NCI-H1417 (cell line): Measurements from ENCODE around the gene MED12L.
A peak's percentile ranks its signal among the peaks of the same experiment; 100 is the strongest.

Experiments
- DNase-seq, 3 experiments: peaks; one replicate each; lab custom pipeline; 2025; lab: John Stamatoyannopoulos, UW

Gene MED12L

GRCh38 chr3:151091685-151092345, 6.4 kb downstream of the MED12L start:
- DNase-seq, result no peak

DNA sequence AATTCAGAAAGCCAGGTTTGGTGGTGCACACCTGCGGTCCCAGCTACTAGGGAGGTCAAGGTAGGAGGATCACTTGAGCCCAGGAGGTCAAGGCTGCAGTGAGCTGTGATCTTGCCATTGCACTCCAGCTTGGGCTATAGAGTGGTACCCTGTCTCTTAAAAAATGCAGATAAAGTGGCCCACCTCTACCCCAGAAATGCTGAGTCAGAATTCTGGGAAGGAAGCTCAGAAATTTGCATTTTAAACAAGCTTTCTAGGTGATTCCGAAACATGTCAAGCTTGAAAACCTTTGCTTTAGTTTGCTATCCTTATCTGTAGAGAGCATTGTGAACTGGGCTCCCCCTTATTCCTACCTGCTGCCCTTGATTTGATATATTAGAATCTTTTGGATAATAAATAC, 7.7 kb downstream of the MED12L start:
- no peak for DNase-seq

DNA sequence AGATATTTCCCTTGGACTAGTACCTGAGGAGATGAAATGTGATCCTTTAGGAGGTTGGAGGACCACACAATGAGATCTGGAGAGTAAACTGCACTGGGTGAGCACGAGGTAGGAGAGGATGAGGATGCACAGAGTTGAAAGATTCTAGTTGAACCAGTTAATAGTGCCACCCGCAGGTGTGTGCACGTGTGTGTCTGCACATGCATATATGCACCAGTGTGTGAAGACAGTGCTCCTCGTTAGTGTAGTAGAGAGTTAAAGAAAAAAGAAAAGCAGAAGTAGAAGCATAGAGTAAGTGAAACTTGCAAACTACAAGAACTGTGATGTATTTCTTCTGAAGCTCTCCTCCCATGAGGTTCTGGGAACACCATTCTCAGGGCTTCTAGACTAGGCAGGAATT, 8.4 kb downstream of the MED12L start:
- DNase-seq, result no peak

GRCh38 chr3:151096716-151097115, 11.3 kb downstream of the MED12L start:
- DNase-seq, result peak in 1 of 3 experiments; percentile 20

- DNase-seq, result no peak
These were observed 14.6 kb downstream of the MED12L start for GRCh38 chr3:151100076-151100475.

DNA sequence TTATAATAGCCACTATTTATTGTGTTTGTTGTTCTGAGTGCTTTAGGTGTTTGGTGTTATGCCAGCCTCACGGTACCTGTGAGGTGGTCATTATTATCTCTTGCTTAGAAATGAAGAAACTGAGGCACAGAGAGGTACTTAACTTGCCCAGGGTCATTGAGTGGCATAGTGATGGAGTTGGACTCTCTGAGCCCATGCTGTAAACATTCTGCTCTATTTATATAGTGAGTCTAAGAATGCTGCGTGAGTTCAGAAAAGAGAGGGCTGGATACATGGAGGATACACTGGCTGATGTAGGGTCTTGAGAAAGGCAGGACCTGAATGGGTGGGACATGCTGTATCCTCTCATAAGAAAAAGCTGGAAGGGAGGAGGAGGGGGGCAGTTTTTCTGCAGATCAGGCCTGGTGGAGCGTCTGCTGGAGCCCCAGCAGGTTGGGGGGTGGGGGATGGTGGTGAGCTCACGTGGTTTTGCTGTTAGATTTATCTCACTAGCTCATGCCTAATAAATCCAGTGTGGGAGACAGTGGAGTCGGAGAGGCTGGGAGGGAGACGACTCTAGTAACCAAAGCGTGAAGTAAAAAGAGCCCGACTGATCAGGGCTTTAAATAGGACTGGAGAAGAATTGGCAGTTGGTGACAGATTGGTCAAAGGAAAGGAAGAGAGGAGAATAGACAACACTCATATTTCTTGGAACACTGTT, 16.0 kb downstream of the MED12L start:
- peak in 2 of 3 experiments; percentile 26 to 29 for DNase-seq

GRCh38 chr3:151106311-151106710, 20.8 kb downstream of the MED12L start:
- DNase-seq, result no peak

DNA sequence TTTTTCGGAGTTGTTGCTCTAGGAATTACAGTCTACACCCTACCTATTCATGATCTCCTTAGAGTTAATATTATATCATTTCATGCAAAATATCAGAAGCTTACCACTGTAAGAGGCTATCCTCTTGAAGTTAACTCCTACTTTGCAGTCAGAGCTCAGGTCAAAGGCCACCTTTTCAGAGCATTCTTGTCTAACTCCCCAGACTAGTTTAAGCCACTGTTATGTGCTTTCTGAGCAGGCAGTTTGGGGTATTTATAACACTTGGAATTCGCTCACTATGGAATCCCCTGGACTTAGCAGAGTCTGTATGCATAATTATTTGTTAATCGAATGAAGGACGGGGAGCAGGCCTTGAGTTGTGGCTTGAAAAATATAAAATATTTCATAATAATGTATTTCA, 21.7 kb downstream of the MED12L start:
- DNase-seq, result no peak

DNA sequence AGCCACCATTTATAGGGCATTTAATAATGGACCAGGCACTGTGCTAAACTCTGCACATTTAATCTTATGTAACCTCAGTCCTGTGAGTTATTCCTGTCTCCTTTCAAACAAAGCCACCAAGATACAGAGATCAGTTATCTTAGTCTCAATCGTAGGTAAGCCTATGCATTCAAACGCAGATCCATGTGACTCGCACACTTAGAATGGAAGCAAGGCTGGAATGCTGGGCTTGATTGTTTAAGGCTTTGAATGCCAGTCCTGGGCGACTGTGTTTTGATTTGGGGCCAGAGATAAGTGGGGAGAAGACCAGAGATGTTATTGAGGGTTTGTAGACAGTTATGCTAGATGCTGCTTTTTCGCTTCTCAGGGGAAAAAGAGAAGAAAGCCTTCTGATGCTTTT, 22.2 kb downstream of the MED12L start:
- DNase-seq, result no peak

GRCh38 chr3:151109286-151109800, 23.9 kb downstream of the MED12L start:
- DNase-seq, result no peak

GRCh38 chr3:151112731-151113130, 27.3 kb downstream of the MED12L start:
- DNase-seq, result no peak

DNA sequence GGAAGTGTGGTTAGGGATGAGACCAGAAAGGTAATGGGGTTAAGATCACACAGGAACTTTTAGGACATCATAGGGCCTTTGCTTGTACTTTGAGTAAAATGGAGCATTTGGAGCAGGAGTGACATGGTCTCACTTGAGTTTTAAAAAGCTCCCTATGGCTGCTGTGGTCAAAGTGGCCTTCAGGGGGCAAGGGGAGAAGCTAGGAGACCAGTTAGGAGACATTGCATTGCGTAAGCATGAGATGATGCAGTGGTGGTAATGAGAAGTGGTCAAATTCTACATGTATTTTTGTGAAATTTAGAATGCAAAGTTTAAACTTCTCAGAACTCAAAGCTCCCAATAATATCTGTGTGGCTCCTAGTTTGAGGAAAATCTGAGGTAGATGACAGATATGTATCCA, 27.9 kb downstream of the MED12L start:
- DNase-seq, result no peak

DNA sequence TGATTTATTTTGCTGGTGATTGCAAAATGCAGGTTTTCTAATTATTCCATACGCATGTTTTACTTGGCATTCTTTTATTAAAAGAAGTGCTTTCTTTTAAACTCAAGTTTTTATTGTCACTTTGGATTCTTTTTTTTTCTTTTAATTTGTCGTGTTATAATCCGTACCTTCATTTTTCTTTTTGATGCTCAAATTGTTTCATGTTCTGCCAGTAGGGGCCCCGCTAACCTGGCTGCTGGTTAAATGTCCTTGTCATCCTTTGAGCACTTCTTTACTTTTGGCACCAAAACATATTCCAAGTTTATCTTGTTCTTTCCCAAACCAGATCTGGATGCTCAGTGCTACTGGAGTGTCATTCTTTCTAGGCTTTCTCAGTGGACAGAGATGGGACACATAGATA, 31.6 kb downstream of the MED12L start:
- no peak for DNase-seq

- no peak for DNase-seq
These were observed 33.7 kb downstream of the MED12L start for GRCh38 chr3:151119188-151119587.

DNA sequence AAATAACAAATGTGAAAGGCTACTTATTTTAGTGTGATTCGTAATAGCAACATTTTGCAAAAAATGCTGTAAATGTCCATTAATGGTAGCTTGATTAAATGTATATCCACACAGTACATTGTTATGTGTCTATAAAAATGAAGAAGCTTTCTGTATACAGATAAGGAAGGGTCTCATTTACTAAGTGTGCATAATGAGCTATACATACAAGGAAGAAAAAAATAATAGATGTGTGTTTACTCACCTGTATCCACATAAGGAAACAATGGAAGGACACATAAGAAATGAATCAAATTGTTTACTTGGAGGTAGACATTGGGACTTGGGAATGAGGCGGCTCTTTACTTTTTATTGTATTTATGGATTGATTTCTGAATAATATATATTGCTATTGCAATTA, 34.9 kb downstream of the MED12L start:
- peak in 1 of 3 experiments; percentile 81 for DNase-seq

GRCh38 chr3:151121016-151121415, 35.6 kb downstream of the MED12L start:
- peak in 1 of 3 experiments; percentile 62 for DNase-seq

GRCh38 chr3:151123827-151124226, 38.4 kb downstream of the MED12L start:
- DNase-seq, result no peak

DNA sequence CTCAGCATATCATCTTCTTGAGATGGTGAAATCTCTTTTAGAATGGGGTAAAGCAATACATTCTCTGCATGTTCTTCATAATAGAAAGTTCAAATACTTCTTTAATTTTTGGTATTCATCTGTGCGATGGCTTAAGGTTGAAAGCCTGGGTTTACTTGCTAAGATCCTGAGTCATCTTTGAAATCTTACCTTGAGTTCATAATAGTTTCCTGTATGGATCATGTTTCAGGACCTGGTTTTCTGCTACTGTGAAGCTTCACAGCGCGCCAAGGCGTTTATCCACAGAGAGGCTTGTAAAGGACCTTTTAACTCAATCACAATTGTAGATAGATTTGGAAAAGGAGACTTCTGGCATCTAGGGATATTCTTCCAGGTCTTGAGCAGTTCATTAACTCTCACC, 39.0 kb downstream of the MED12L start:
- no peak for DNase-seq

DNA sequence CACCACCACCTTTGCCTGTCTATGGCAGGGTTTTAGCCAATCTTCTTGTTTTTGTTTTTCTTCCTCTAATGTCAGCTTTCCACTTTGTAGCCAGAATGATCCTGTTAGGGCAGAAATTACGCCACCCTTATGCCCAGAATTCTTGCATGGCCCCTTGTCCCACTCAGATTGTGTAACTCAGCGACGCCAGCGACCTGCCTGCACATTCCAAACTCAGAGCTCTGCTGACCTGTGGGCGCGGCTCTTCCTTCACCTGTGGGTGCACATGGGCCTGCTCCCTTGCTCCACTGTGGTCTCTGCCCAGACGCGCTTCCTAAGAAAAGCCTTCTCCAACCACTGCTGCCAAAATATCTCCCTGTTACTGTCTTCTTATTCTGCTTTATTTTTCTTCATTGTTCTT, 45.0 kb downstream of the MED12L start:
- DNase-seq, result no peak

GRCh38 chr3:151133175-151133574, 47.7 kb downstream of the MED12L start:
- no peak for DNase-seq

DNA sequence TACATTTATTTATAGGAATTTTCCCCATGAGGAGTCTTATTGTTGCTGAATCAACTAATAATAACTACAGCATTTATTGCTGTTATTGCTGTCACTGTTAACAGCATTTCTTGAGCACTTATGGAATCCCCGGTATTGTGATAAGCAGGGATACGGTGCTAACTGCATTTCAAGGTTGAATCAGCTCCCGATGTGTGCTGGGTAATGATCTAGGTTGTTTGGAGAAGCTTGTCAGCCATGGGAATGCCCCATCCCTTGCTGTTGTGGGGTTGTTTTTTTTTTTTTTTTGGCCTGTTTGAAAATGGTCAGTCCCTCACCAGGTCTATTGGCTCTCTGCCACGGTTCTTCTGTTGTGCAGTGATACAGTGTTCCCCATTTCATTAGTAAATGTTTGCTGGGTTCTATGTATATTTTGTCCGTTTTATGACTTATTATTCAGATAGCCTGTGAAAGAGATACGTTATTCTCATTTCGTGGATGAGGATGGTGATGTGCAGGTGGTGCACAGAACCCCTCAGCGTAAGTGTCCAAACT, 48.5 kb downstream of the MED12L start:
- DNase-seq, result no peak

DNA sequence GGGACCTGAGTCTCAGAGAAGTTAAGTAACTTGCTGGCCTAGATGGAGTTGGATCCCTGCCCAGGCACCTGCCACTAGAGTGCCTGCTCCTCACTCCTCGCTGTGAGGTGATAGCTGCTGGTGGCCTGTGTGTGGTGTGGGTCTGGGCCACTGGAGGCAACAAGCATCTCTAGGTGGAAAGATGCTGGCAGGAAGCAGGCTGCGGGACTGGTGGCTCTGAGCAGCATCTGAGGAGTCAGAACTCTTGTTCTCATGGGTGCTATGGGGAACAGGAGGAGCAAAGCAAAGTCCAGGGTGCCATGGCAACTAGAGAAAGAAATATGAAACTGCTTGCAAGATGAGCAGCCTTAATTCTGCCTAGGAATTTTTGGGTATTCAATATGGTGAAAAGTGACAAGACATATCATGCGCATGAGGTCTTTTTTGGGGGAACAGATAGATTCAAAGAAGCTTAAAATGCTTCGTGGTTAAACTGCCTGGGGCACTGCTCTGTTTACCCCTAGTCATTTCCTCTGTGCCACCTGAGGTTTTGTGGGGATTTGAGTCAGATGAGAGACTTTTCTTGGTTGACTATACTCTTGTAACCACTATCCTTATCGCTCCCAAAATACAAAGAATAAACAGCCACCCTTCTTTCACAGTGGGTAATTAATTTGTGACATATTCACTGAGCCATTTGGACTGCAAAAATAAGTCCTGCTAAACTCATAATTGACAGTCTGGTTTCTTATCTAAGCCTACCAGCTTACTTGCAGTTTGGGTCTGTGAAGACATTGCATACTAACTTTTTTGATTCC, 50.3 kb downstream of the MED12L start:
- peak; percentile 4 to 54 (median 31) for DNase-seq
